ENCODE measurements around the gene RNF151.

RNF151 gene

DNA sequence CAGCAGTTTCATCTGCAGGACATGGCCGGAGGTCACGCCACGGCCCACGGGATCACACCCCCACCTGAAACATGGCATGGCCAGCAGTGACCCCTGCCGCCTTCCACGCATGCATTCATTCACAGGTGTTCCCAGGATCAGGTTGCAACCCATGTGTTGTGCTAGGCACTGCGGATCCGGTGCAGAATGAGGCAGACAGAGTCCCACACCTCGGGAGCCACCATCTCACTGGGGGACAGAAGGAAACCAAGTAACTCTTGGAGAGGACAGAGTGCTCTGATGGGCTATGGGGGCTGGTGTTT is 19.3 kb upstream of the RNF151 start:
- no peak overlapping the region for H3K4me3 ChIP-seq (ENCODE audit: insufficient read depth, low read length, poor library complexity, severe bottlenecking)
- H4K20me1 ChIP-seq (ENCODE audit: low read depth, low read length), result no peaks in the 10 kb centered on the region
- H3F3A ChIP-seq (ENCODE audit: insufficient read depth), result no peaks in the 10 kb centered on the region
- H3K9me3 ChIP-seq (ENCODE audit: insufficient read depth, low read length), result no peaks in the 10 kb centered on the region
- H3K27me3 ChIP-seq (ENCODE audit: low read length), result no peaks in the 10 kb centered on the region
- TF ChIP-seq, protein P1, sequence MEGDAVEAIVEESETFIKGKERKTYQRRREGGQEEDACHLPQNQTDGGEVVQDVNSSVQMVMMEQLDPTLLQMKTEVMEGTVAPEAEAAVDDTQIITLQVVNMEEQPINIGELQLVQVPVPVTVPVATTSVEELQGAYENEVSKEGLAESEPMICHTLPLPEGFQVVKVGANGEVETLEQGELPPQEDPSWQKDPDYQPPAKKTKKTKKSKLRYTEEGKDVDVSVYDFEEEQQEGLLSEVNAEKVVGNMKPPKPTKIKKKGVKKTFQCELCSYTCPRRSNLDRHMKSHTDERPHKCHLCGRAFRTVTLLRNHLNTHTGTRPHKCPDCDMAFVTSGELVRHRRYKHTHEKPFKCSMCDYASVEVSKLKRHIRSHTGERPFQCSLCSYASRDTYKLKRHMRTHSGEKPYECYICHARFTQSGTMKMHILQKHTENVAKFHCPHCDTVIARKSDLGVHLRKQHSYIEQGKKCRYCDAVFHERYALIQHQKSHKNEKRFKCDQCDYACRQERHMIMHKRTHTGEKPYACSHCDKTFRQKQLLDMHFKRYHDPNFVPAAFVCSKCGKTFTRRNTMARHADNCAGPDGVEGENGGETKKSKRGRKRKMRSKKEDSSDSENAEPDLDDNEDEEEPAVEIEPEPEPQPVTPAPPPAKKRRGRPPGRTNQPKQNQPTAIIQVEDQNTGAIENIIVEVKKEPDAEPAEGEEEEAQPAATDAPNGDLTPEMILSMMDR (IDR thresholded peaks at IDR 0.05; ENCODE audit: insufficient read depth, low read length, poor library complexity, severe bottlenecking), result no peak
- no peak for TF ChIP-seq EZH2phosphoT487 (conservative IDR thresholded peaks at IDR 0.05; ENCODE audit: low read length)
- H3K36me3 ChIP-seq (ENCODE audit: low read length), result no peaks in the 10 kb centered on the region
- H3K4me2 ChIP-seq (ENCODE audit: low read depth, low read length, poor library complexity, severe bottlenecking), result no peak overlapping the region
- no peak overlapping the region for H3K9ac ChIP-seq (ENCODE audit: low read length)
- H3K27ac ChIP-seq (ENCODE audit: low read depth, low read length), result no peak overlapping the region
- no peaks in the 10 kb centered on the region for H3K79me2 ChIP-seq (ENCODE audit: insufficient read depth, low read length)
- H2AFZ ChIP-seq (ENCODE audit: low read depth, low read length, severe bottlenecking), result no peak overlapping the region
- no peaks in the 10 kb centered on the region for H3K9me2 ChIP-seq (replicated peaks; ENCODE audit: insufficient read depth, low read length)

- Histone ChIP-seq H4K20me1 (ENCODE audit: low read depth, low read length) (no peaks in the 10 kb centered on the region), H3K27ac (ENCODE audit: low read depth, low read length) (no peak overlapping the region), H3K27me3 (ENCODE audit: low read length) (no peaks in the 10 kb centered on the region), H3K9ac (ENCODE audit: low read length) (no peak overlapping the region), H3K9me2 (replicated peaks; ENCODE audit: insufficient read depth, low read length) (no peaks in the 10 kb centered on the region), H3K36me3 (ENCODE audit: low read length) (no peaks in the 10 kb centered on the region), H3F3A (ENCODE audit: insufficient read depth) (no peaks in the 10 kb centered on the region), H3K9me3 (ENCODE audit: insufficient read depth, low read length) (no peaks in the 10 kb centered on the region), H3K4me2 (ENCODE audit: low read depth, low read length, poor library complexity, severe bottlenecking) (no peak overlapping the region), H2AFZ (ENCODE audit: low read depth, low read length, severe bottlenecking) (no peak overlapping the region), H3K79me2 (ENCODE audit: insufficient read depth, low read length) (no peaks in the 10 kb centered on the region), H3K4me3 (ENCODE audit: insufficient read depth, low read length, poor library complexity, severe bottlenecking) (no peak overlapping the region)
- TF ChIP-seq, protein P1 (IDR thresholded peaks at IDR 0.05; ENCODE audit: insufficient read depth, low read length, poor library complexity, severe bottlenecking), result no peak
- no peak for TF ChIP-seq EZH2phosphoT487 (conservative IDR thresholded peaks at IDR 0.05; ENCODE audit: low read length)
Observed at GRCh38 chr16:1949507-1949906, 17.1 kb upstream of the RNF151 start.

DNA sequence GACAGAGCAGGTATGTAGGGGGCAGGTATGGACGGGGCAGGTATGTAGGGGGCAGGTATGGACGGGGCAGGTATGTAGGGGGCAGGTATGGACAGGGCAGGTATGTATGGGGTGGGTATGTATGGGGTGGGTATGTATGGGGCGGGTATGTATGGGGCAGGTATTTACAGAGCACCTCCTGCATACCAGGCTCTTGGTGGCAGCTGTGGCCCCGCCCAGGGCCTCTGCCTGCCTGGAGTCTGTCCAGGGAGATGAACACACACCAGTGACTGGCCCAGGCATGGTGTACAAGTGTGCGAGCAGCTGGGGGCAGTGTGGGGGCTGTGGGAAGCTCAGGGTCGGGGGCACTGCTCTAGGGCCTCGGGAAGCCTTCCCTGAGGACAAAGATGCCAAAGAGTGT is 16.6 kb upstream of the RNF151 start:
- H3K79me2 ChIP-seq (ENCODE audit: insufficient read depth, low read length), result no peaks in the 10 kb centered on the region
- H3K4me2 ChIP-seq (ENCODE audit: low read depth, low read length, poor library complexity, severe bottlenecking), result no peak overlapping the region
- no peaks in the 10 kb centered on the region for H3K36me3 ChIP-seq (ENCODE audit: low read length)
- no peaks in the 10 kb centered on the region for H4K20me1 ChIP-seq (ENCODE audit: low read depth, low read length)
- H3K27ac ChIP-seq (ENCODE audit: low read depth, low read length), result no peak overlapping the region
- TF ChIP-seq, protein P1 (IDR thresholded peaks at IDR 0.05; ENCODE audit: insufficient read depth, low read length, poor library complexity, severe bottlenecking), result no peak
- no peak for TF ChIP-seq EZH2phosphoT487 (conservative IDR thresholded peaks at IDR 0.05; ENCODE audit: low read length)
- H3K9ac ChIP-seq (ENCODE audit: low read length), result no peak overlapping the region
- H3K27me3 ChIP-seq (ENCODE audit: low read length), result no peaks in the 10 kb centered on the region
- H3K4me3 ChIP-seq (ENCODE audit: insufficient read depth, low read length, poor library complexity, severe bottlenecking), result no peak overlapping the region
- H2AFZ ChIP-seq (ENCODE audit: low read depth, low read length, severe bottlenecking), result no peak overlapping the region
- no peaks in the 10 kb centered on the region for H3F3A ChIP-seq (ENCODE audit: insufficient read depth)
- no peaks in the 10 kb centered on the region for H3K9me2 ChIP-seq (replicated peaks; ENCODE audit: insufficient read depth, low read length)
- no peaks in the 10 kb centered on the region for H3K9me3 ChIP-seq (ENCODE audit: insufficient read depth, low read length)

DNA sequence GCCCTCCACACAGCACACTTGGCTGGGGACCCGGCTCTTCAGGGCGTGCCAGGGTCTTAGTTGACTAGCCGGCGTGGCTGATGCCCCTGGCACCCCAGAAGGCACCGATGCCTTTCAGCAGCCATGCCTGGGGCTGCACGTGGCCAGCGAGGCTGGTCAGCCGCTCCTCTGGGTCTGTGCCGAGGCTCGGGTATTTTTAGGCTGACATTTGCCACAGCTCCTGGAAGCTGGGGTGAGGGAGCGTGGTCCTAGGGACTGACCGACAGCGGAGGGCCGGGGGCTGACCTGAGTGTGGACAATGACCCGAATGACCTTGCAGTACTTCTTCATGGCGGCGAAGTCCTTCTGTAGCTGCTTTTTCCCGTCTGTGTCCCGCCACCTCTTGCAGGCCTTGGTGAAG is 16.1 kb upstream of the RNF151 start:
- H3K9ac ChIP-seq (ENCODE audit: low read length), result no peak overlapping the region
- no peak overlapping the region for H3K4me2 ChIP-seq (ENCODE audit: low read depth, low read length, poor library complexity, severe bottlenecking)
- no peaks in the 10 kb centered on the region for H3K9me3 ChIP-seq (ENCODE audit: insufficient read depth, low read length)
- H4K20me1 ChIP-seq (ENCODE audit: low read depth, low read length), result no peaks in the 10 kb centered on the region
- H3K27me3 ChIP-seq (ENCODE audit: low read length), result no peaks in the 10 kb centered on the region
- H3K36me3 ChIP-seq (ENCODE audit: low read length), result no peaks in the 10 kb centered on the region
- H3F3A ChIP-seq (ENCODE audit: insufficient read depth), result no peaks in the 10 kb centered on the region
- H3K4me3 ChIP-seq (ENCODE audit: insufficient read depth, low read length, poor library complexity, severe bottlenecking), result no peak overlapping the region
- H3K27ac ChIP-seq (ENCODE audit: low read depth, low read length), result no peak overlapping the region
- no peak overlapping the region for H2AFZ ChIP-seq (ENCODE audit: low read depth, low read length, severe bottlenecking)
- TF ChIP-seq EZH2phosphoT487 (conservative IDR thresholded peaks at IDR 0.05; ENCODE audit: low read length), result no peak
- TF ChIP-seq, protein P1 (IDR thresholded peaks at IDR 0.05; ENCODE audit: insufficient read depth, low read length, poor library complexity, severe bottlenecking), result no peak
- no peaks in the 10 kb centered on the region for H3K79me2 ChIP-seq (ENCODE audit: insufficient read depth, low read length)
- H3K9me2 ChIP-seq (replicated peaks; ENCODE audit: insufficient read depth, low read length), result no peaks in the 10 kb centered on the region

Measured in SU-DHL-6 (cell line).